ENCODE measurements around the gene PDE4D.

The PDE4D gene

DNA sequence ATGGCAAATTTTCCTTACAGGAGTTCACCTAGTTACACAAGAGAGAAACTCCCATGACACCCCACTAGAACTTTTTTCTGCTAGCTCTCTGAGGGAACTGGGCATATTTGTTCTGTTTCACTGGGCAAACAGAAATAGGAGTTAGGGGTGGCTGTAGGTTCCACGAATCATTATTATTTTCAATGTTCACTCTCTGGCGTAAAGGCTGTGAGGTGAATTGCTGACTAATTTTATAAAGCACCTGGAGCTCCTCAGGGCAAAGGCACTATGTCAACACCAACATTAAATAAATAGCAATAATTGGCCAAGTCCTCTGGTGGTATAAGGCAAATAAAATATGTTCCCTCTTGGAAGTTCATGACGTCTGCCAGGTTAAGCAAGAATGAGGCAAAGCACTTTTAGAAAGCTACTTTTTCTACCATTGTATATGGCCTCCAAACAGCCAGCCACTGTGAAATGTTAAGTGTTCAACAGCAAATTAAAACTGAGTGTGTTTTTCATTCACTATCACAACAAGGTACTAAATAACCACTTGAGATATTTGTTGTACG, 344.6 kb downstream of the PDE4D start:
- DNase-seq (ENCODE audit: low read depth in 2 of 2), result no peak

DNA sequence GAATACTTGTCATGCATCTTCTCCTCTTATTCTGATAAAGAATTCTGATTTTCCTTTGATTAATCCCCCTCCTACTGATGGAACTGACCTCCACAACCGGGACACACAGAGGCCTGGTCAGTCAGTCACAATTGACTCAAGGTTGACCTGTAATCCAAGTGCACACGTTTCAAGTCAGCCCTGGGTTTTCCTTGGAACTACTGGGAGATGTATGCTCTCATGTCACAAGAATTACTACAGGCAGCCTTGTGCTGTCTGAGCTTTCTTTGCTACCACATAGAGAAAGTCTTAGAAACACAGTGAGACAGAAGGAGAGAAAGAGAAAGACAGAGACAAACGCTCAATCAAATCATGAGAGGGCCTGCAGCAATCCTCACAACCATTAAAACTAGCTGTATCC, 345.8 kb downstream of the PDE4D start:
- no peak for DNase-seq (ENCODE audit: low read depth in 2 of 2)

DNA sequence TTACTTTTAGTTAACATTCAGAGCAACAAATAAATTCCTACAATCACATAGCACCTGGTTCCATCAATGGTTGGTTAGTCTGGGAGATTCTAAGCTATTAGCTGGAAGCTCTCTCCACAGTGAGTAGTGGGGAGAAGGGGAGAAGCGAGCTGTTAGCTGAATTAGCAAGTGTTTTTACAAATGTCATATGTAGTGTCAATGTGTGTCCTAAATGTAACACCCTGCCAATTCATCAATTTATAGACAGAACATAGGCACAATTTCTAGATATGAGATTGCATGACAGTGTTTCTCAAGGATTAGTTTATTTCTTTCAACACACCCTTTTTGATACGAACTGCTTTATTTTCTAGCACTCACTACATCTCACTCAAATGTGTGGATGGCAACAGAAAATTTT, 349.0 kb downstream of the PDE4D start:
- DNase-seq (ENCODE audit: low read depth in 2 of 2), result no peak

DNA sequence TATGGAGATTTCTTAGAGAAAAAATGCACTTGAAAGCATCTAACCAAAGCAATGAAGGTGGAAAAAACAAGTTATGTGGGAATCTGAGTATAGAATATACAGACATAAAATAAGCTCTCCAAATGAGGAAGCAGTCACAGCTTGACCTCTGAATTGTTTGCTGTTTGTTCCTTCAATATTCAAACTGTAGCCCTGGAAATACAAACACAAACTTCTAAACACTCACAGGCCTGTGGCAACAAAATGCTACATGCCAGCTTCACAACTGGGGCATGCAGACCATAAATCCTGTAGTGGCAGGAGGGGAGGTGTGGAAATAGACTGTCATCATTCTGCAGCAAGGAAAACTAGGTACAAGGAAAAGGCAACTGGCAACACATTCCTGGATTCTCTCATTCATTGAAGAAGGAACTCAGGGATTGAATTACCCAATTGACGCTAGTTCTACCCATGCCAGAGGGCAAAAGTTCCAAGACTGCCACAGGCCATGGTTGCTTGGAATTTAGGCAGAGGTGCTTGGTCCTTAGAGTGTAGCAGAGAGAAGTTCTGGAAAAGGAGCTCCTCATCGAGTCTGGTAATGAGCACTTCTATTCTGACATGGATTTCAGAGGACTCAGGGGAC, 349.6 kb downstream of the PDE4D start:
- DNase-seq (ENCODE audit: low read depth in 2 of 2), result no peak

DNA sequence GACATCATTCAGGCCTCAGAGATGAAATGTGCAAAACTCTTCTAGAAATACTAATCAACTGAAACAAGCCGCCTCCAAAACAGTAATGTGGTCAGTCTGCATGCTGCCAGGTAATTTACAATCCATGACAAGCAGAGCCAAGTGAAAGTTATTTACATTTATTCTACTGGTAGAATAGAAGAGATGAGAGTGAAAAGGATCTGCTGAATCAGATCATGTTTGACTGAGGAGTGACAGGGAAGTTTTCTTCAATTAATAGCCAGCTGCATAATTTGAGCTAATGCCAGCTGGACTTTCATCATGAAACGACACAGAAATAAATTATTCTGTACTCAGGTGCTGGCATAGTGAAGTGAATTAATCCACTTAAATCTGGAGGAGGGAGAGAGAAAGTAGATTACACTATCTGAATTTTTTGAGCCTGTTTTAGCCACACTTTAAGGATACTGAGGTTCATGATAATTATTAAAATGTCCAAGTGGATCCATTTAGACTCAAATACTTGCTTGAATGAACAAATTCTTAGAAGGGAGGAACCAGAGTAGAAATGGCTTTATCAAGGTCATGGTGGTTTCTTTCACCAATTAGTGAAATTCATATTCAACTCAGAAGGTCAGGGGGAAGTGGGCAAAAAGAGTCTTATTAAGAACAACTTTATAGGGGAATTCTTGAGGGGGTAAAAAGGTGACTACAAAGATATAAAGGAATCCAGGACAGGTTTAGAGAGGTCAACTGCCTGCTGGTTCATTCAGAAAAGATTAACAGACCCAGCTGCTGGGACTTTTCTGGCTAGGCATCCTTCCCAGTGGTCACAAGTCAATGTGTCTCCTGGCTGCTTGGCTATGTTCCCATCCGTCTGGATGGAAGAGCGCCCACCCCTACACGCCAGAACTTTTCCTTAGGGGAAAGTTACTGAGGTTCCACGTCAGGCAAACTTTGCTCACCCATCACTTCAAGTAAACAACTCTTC, 350.4 kb downstream of the PDE4D start:
- DNase-seq (ENCODE audit: low read depth in 2 of 2), result no peak

DNA sequence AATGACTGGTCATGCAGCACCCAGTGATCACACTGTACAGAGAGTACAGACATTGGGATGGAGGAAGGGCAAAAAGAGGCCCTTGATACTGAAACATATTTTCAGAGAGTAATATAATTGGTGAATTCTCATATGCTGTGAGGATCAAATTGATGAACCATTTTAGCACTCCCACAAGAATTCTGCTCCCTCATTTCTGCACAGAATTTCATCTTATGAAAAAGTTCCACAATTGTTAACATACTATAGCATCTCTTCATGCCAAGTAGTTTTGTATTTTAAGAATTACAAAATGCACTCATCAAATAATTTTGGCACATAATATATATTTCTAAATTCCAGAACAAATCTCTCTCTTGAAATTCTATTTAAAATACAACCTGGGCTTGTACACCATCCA, 351.2 kb downstream of the PDE4D start:
- no peak for DNase-seq (ENCODE audit: low read depth in 2 of 2)

DNA sequence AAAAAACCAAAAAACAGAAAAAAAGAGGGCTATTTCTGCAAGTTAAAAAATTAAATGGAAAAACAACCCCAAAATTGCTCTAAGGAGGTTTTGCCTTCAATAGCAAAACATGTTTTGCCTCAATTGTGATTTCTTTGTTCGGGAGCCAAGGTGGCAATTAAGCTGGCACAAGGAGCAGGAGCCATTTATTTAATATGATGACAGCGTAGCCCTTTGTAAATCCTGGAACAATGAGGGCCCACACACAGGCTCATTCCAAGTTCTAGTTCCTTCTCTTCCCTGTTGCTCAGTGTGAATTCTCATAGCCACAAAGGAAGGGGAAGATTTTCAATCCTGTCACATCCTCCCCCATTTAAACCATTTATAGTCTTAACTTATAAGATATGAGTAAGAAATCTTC, 353.2 kb downstream of the PDE4D start:
- DNase-seq (ENCODE audit: low read depth in 2 of 2), result no peak

DNA sequence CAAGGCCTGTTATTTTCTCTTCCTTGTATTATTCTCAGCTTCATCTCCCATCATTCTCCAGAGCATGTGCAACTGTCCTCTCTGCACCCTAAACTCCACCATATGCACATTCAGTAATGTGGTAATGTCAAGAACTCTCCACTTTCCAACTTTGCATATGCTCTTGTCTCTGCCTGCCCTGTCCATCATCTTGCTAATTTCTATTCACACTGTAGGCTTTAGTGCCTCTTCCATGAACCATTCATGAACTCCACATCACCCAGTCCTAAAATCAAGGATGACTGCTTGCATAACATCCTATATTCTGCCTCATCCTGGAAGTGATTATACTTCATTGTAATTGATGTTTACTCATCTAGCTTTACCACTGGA, 354.8 kb downstream of the PDE4D start:
- no peak for DNase-seq (ENCODE audit: low read depth in 2 of 2)

DNA sequence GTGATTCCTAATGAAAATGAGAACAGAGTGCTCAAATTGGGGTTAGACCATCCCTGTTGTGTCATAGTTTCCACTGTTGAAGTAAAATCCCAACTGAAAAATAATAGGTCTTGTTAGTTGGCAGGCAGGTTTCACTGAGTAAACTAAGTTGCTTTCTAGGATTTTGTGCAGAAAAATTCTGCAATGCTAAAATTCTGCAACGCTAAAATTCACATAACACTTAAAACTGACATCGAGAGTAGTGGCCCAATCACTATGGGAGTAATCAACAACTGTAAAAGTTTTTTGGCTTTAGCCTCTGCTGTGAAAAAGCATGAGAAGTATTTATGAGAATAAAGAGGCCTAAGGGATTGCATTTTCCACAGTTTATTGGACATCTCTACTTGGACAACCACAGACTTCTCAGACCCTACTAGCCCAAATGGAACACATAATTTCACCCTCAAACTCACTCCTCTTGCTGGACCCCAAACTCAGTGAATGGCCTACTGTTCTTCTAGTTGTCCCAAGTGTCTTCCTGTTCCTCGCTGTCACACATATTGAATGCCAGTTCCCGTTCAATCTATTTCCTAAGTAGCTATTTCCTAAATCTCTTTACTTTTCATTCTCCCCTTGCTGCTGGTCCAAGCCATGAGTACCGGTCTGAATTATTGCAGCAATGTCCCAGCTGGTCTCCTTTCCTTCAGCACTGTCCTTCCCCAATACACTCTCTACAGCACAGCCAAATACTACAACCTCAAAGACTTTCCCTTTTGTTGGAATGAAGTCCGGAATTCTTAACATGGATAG, 355.4 kb downstream of the PDE4D start:
- no peak for DNase-seq (ENCODE audit: low read depth in 2 of 2)

DNA sequence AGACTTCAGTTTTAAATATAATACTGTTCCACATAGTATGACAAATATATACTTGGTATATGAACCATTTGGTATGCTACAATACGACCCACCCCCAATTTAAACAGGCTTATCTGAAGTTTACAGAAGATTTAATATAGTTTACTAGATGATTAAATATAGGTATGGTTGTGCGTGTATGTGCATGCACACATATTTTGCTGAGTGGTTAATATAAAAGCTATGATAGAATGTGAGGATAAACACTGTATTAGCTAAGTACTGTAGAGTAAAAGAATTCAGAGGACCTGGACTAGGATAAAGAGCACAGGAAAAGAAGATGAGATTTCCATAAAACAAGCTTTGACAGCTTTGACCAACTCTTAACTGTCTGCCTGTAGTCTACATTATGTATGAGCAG, 356.7 kb downstream of the PDE4D start:
- DNase-seq (ENCODE audit: low read depth in 2 of 2), result no peak

DNA sequence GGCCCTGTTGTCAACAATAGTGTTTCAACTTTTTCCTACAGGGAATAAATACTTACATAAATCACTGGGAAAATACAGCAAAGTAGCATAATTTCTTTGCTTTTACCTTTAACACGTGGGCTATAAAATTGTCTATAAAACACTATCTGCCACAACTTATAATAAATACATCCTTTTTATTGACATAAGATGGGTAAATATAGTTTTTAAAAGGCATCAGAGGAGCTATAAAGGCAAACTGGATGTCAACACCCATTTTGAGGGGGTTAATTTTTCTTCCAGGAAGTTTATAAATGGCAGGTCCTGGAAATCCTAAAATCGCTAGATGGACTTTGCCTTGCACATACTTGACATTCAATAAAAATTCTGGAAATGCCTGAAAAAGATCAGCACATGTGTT, 358.0 kb downstream of the PDE4D start:
- no peak for DNase-seq (ENCODE audit: low read depth in 2 of 2)

DNA sequence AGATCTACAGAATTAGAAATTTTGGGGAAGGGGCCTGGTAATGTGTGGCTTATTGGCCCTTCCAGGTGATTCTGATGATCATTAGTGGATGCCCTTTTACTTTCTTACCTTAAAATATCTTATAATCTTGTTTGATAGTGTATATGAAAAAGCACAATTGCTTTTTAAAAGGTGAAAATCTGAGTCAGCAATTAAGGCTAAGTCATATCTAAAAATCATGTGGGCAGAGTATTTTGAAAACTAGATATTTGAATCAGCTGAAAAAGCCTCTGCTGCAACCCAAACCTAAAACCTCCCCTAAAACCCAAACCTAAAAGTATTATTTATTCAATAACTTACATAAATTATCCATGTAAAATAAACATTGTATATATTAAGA, 359.8 kb downstream of the PDE4D start:
- DNase-seq (ENCODE audit: low read depth in 2 of 2), result no peak

DNA sequence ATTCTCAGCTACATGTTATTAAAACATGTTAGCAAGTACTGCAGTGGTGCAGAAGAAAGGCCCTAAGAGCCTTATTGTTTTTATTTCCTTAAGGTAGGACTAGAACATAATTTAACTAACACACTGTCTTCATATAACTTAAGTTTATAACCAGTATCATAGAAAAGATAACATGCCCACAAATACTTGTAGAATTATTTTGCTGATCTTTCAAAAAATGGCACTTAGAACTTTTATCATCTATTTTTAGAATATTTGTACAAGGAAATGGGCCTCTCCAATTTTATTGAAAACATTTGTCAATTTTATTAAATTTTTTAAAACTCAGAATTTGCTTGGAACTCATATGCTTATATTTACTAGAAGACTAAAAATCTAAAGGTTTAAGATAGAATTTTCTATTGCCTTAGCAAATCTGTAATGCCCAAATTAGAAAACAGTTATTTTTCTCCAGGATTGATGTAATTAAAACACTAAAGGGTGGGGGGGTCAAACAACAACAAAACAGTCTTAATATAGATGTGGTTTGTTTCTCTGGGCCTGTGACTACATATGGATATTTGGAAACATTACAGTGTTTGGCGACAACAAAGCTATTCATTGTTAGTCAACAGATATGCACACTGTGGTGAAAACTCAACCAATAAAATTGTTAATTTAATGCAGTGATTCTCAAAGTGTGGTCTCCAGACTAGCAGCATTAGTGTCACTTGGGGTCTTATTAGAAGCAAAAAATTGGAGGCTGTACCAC, 360.4 kb downstream of the PDE4D start:
- no peak for DNase-seq (ENCODE audit: low read depth in 2 of 2)

DNA sequence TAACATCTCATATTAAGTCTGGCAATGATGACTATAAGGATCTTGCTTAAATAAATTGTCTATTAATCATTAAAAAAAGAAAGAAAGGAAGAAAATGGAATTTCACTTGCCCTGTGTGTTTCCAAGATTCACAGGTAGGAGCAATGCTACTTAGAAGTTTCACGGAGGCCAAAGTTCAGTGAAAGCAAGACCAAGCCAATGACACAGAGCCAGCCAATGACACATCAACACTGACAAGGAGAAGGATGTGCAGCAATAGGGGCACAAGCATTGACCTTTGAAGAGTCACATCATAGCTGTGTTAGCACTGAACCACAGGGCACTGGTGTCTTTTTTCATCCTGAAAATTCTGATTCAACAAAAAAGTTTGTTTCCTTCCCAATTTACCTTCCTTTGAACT, 364.3 kb downstream of the PDE4D start:
- no peak for DNase-seq (ENCODE audit: low read depth in 2 of 2)

DNA sequence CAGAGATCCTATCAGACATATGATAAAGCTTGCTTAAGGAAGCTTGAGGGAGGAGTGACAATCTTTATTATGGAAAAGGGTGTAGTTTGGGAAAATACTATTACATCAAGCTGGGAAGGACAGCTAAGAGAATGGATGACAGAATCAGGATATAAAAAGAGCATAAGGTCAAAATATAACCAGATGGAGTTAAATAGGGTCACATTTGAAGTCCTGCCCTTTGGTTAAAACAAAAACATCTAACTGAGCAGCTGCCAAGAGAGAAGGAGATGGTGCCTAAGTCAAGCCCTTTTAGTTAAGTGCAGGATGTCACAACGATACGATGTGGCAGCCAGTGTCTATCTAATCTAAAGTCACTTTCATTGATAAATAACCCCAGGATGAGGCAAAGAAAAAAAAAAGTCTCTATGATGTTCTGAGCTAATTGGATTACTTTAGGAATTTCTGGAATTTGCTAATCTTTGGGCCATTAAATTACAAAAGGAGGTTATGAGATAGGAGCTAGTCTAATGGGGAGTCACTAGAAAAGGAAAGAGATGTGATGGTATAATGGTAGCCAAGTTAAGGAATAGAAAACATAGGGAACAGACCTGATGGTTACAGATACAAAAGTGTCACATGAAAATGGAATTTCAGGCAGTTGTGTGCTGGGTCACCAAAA, 365.2 kb downstream of the PDE4D start:
- no peak for DNase-seq (ENCODE audit: low read depth in 2 of 2)

DNA sequence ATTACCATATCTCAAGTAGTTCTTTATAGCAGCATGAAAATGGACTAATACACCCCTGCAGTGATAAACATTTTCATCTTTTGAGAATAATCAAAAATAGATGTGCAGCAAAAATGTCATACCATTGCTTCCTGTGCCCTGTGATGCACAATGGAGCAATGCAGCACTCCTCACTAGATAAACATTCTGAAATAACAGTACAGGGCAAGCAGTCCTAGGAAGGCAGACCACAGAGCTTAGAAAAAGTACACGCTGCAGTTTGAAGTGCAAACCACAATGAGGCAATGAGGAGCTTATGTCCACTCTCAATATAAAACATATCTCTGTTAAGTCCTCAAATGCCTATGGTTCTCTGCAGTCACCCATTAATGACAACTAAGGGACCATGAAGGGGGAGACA, 367.6 kb downstream of the PDE4D start:
- DNase-seq (ENCODE audit: low read depth in 2 of 2), result no peak

DNA sequence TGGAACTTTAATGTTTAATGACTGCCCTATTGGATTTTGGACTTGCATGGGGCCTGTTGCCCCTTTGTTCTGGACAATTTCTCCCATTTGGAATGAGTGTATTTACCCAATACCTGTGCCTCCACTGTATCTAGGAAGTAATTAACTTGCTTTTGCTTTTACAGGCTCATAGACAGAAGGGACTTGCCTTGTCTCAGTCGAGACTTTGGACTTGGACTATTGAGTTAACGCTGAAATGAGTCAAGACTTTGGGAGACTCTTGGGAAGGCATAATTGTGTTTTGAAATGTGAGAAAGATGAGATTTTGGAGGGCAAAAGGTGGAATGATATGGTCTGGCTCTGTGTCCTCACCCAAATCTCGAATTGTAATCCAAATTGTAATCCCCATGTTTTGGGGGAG, 368.2 kb downstream of the PDE4D start:
- no peak for DNase-seq (ENCODE audit: low read depth in 2 of 2)

DNA sequence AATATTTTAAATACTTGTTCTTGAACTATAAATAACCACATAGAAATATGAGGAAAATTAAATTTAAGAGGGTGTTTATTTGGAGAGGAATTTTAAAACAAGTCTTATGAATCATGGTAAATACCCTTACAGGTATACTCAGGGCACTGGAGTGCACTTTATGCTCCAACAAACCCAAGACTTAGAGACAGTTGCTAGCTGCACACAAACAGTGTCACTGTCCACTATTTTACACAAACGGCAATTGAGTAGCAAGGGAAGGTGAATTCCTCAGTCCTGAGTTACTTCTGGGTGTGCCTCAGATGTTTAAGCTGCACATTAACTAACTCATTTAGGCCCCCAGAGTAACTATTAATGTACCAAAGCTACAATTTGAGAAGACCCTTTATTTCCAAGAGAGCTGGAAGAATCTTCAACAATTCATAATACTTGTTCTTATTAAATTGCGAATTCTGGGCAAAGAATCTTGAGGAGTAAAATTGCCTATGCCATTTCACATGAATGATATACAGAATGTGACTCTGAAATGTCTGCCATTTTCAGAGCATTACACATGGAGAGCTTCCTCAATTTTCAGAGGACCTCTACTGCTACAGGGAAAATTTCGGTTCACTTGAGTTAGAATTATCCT, 371.2 kb downstream of the PDE4D start:
- DNase-seq (ENCODE audit: low read depth in 2 of 2), result no peak

DNA sequence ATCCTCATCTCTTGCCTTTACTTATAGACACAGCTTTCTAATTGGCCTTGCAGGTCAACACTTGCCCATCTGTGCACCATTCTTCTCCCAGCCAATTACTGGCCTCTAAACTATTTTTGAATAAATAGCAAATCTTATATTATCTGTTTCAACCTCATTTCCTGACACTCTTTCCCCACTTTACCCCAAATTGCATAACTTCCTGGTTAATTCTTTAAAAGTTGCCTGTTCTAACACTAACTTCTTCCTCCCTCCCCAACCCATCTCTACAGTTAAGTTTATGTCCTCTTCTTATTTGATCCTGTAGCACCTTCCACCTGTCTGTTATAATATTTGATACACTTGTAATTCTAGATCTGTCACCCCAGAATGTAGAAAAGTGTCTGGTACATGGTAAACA, 372.1 kb downstream of the PDE4D start:
- DNase-seq (ENCODE audit: low read depth in 2 of 2), result no peak

DNA sequence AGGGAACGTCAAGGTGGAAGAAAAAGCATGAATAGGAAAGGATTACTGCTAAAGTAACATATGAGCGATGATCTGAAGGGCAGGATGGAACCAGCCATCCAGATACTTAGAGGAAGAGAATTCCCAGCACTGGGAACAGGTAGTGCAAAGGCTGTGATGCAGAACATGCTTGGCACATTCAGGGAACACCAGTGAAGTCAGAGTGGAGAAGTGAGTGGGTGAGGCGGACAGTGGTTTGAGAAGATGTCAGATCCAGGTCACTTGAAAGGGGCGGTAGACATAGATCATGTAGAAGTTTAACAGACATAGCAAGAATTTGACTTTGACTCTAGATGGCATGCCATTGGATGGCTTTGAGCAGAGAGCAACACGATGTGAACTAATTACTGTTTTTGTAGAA, 374.2 kb downstream of the PDE4D start:
- DNase-seq (ENCODE audit: low read depth in 2 of 2), result no peak

Data from stimulated activated CD8-positive, alpha-beta memory T cell treated with anti-CD3 and anti-CD28 coated beads, Interleukin-7, amount 100 ng/mL, for 1 hour (primary cell).